HCT116 (cell line): ENCODE measurements around the gene USP24. TPM values are rescaled to one million over a fixed set of nuclear protein-coding genes. Genes with fewer than 3 reads are reported as not detected.
"Not testable (repeated sequence)": the region's sequence is repeated elsewhere in the genome, so short reads cannot be mapped to it uniquely, and the experiment has no call there.

Source experiments
- ATAC-seq: fragments of 200-7000 bp; cut with Tn5 transposase; 2 replicates; pipeline ENCODE4 v1.9.1; 2020; ENCODE audit warnings: mild to moderate bottlenecking, moderate library complexity
- BruUV-seq: library from RNA; stranded (reverse); fragments of 400-500 nt; replicated peaks from 2 replicates; lab custom pipeline; 2021; lab: Mats Ljungman, UMichigan
- CTCF ChIA-PET: fragments of 300-600 bp; sonication (Branson Sonifier 250); formaldehyde crosslinking; loops from one replicate; lab custom pipeline; 2021; ENCODE audit warnings: antibody characterized with exemption; lab: Charles Lee
- POLR2A ChIA-PET: fragments of 300-600, 350-600 bp; sonication (Branson Sonifier 250); formaldehyde crosslinking; loops from one replicate; lab custom pipeline; 2021; ENCODE audit warnings: antibody characterized with exemption; lab: Charles Lee
- RAD21 ChIA-PET, 2 experiments: fragments of 300-600 bp; sonication (Branson Sonifier 250); formaldehyde crosslinking; loops; one replicate each; lab custom pipeline; 2023; ENCODE audit warnings: low total read pairs in 2 of 2; ENCODE audit not compliant: uncharacterized antibody in 2 of 2, unreplicated experiment in 2 of 2, low non-redundant PET in 1 of 2; lab: Charles Lee
- DNase-seq: peaks from one replicate; pipeline ENCODE4 v3.0.0-alpha.2; 2010; ENCODE audit warnings: low read depth, low spot score
- H2AFZ ChIP-seq: fragments of 200-600 bp; shearing (Covaris generic), sonication (generic); 2 replicates; pipeline ENCODE4 v1.6.1; 2017; ENCODE audit warnings: low read depth, mixed run types, mixed read lengths, antibody characterized with exemption, low read length; ENCODE audit not compliant: poor library complexity, severe bottlenecking
- H3K27ac ChIP-seq: 2 replicates; pipeline ENCODE4 v1.5.1; 2012; ENCODE audit warnings: low read depth, low read length
- H3K27me3 ChIP-seq: fragments of 200-600 bp; sonication (generic); 2 replicates; pipeline ENCODE4 v1.6.1; 2016; ENCODE audit warnings: mixed run types, low read length, mixed read lengths; ENCODE audit not compliant: insufficient read depth
- H3K36me3 ChIP-seq, 2 experiments: fragments of 200-500 bp in 1 of 2; fragments of 200-600 bp in 1 of 2; sonication (Bioruptor generic) in 1 of 2; sonication (generic) in 1 of 2; 2 replicates each; pipeline versions ENCODE4 v1.5.1 to v1.6.1; 2014 to 2016; ENCODE audit warnings: low read length in 2 of 2, inconsistent platforms in 1 of 2, mixed read lengths in 1 of 2, mixed run types in 1 of 2; ENCODE audit not compliant: insufficient read depth in 2 of 2, control insufficient read depth in 1 of 2
- H3K4me1 ChIP-seq, 2 experiments: fragments of 200-600 bp in 1 of 2; sonication (generic) in 1 of 2; 2 replicates each; pipeline versions ENCODE4 v1.5.1 to v1.6.1; 2012 to 2017; ENCODE audit warnings: low read length in 2 of 2, inconsistent platforms in 1 of 2, mild to moderate bottlenecking in 1 of 2, mixed read lengths in 1 of 2, mixed run types in 1 of 2, moderate library complexity in 1 of 2; ENCODE audit not compliant: insufficient read depth in 2 of 2, control insufficient read depth in 1 of 2
- H3K4me2 ChIP-seq: fragments of 200-600 bp; sonication (generic); 2 replicates; pipeline ENCODE4 v1.6.1; 2017; ENCODE audit warnings: mixed run types, low read length, mixed read lengths
- H3K4me3 ChIP-seq, 2 experiments: fragments of 200-600 bp in 1 of 2; sonication (generic) in 1 of 2; replicated peaks in 1 of 2; 2 replicates each; pipeline ENCODE4 v1.5.1; 2011 to 2016; ENCODE audit warnings: low read length in 2 of 2, control low read depth in 1 of 2, low read depth in 1 of 2, mild to moderate bottlenecking in 1 of 2, mixed read lengths in 1 of 2, mixed run types in 1 of 2
- H3K79me2 ChIP-seq: fragments of 200-600 bp; sonication (generic); 2 replicates; pipeline ENCODE4 v1.6.1; 2017; ENCODE audit warnings: mild to moderate bottlenecking, mixed run types, low read length, moderate library complexity, mixed read lengths; ENCODE audit not compliant: insufficient read depth
- H3K9ac ChIP-seq: fragments of 200-600 bp; sonication (generic); 2 replicates; pipeline ENCODE4 v1.6.1; 2016; ENCODE audit warnings: low read length, mixed read lengths
- H3K9me2 ChIP-seq: fragments of 200-600 bp; sonication (generic), shearing (Covaris generic); 2 replicates; pipeline ENCODE4 v1.6.1; 2017; ENCODE audit warnings: mixed run types, mild to moderate bottlenecking, moderate library complexity; ENCODE audit not compliant: insufficient read depth
- H3K9me3 ChIP-seq, 2 experiments: fragments of 200-500 bp in 1 of 2; fragments of 200-600 bp in 1 of 2; sonication (Bioruptor generic) in 1 of 2; sonication (generic) in 1 of 2; 2 replicates each; pipeline ENCODE4 v1.6.1; 2014 to 2017; ENCODE audit warnings: low read length in 2 of 2, mixed read lengths in 2 of 2, inconsistent platforms in 1 of 2, low read depth in 1 of 2, mild to moderate bottlenecking in 1 of 2, mixed run types in 1 of 2, moderate library complexity in 1 of 2; ENCODE audit not compliant: control insufficient read depth in 1 of 2, insufficient read depth in 1 of 2
- H4K20me1 ChIP-seq: fragments of 200-600 bp; sonication (generic), shearing (Covaris generic); 2 replicates; pipeline ENCODE4 v1.6.1; 2017; ENCODE audit warnings: mixed run types, mild to moderate bottlenecking, moderate library complexity; ENCODE audit not compliant: insufficient read depth
- EGR1 ChIP-seq: IDR thresholded peaks from 2 replicates; pipeline ENCODE4 v1.6.1; 2012; ENCODE audit warnings: low read depth
- ELF1 ChIP-seq: IDR thresholded peaks from 2 replicates; pipeline ENCODE4 v1.6.1; 2012; ENCODE audit warnings: low read depth, borderline replicate concordance
- MAX ChIP-seq: IDR thresholded peaks from 2 replicates; pipeline ENCODE4 v1.6.1; 2012
- RAD21 ChIP-seq: IDR thresholded peaks from 2 replicates; pipeline ENCODE4 v1.6.1; 2012; ENCODE audit warnings: low read depth, mild to moderate bottlenecking
- intact Hi-C: fragments of 100-400 bp; cut with micrococcal nuclease; formaldehyde crosslinking; loops from 2 replicates; pipeline ENCODE4 v1.10.0; 2022
- total RNA-seq: library from RNA; stranded (reverse); gene quantifications from one replicate; pipeline ENCODE4 v1.2.1, GENCODE V29; 2021; ENCODE audit not compliant: unreplicated experiment

USP24 gene
- total RNA-seq, 1 experiment from 2014 or later, result 34.2 TPM

- no peak for DNase-seq
- Histone ChIP-seq H3K9me2 (no peaks in the 10 kb centered on the region), H3K4me3 (no peak overlapping the region), H3K27me3 (no peaks in the 10 kb centered on the region), H3K4me2 (no peak overlapping the region), H2AFZ (no peak overlapping the region), H3K36me3 (no peaks in the 10 kb centered on the region), H3K9me3 (no peaks in the 10 kb centered on the region), H4K20me1 (peaks cover 3% of the 10 kb centered on the region; the same call in 1 of the 2 replicates), H3K9ac (no peak overlapping the region), H3K79me2 (peaks cover 92% of the 10 kb centered on the region), H3K4me1 (no peaks in the 10 kb centered on the region), H3K27ac (no peak overlapping the region)
- no peak for ATAC-seq
- no TSS peak for BruUV-seq
- ChIA-PET RAD21 (no interaction called here), POLR2A (no interaction called here), CTCF (no interaction called here)
- intact Hi-C loops, result no loop called here
- TF ChIP-seq RAD21, result no peak
- no peak for TF ChIP-seq MAX
- no peak for TF ChIP-seq EGR1
- TF ChIP-seq ELF1, result no peak
Measured at GRCh38 chr1:55192093-55192492, 23.1 kb downstream of the USP24 start.

- intact Hi-C loops, RAD21 ChIA-PET, DNase-seq, H2AFZ ChIP-seq, H3K4me3 ChIP-seq, H3K27ac ChIP-seq, H3K4me2 ChIP-seq, H4K20me1 ChIP-seq, H3K9me2 ChIP-seq, CTCF ChIA-PET, POLR2A ChIA-PET, H3K27me3 ChIP-seq, BruUV-seq, H3K4me1 ChIP-seq, H3K9me3 ChIP-seq, H3K36me3 ChIP-seq, H3K9ac ChIP-seq, ATAC-seq: not testable (repeated sequence)
- H3K79me2 ChIP-seq, result peaks cover 92% of the 10 kb centered on the region
Measured at GRCh38 chr1:55191219-55191952, 23.8 kb downstream of the USP24 start.
